ENCODE results near the gene PTCD2. TPM values are rescaled to one million over a fixed set of nuclear protein-coding genes. Genes with fewer than 3 reads are reported as not detected.
"Not testable (repeated sequence)": the region's sequence is repeated elsewhere in the genome, so short reads cannot be mapped to it uniquely, and the experiment has no call there.

PTCD2 gene
- polyA plus RNA-seq, 4 donors, result 9.2 to 14.8 (median 12.0) TPM

- no peak for DNase-seq (ENCODE audit: low read depth in 4 of 4, low spot score in 3 of 4)
Measured at GRCh38 chr5:72377910-72378638, 57.9 kb downstream of the PTCD2 start.

DNA sequence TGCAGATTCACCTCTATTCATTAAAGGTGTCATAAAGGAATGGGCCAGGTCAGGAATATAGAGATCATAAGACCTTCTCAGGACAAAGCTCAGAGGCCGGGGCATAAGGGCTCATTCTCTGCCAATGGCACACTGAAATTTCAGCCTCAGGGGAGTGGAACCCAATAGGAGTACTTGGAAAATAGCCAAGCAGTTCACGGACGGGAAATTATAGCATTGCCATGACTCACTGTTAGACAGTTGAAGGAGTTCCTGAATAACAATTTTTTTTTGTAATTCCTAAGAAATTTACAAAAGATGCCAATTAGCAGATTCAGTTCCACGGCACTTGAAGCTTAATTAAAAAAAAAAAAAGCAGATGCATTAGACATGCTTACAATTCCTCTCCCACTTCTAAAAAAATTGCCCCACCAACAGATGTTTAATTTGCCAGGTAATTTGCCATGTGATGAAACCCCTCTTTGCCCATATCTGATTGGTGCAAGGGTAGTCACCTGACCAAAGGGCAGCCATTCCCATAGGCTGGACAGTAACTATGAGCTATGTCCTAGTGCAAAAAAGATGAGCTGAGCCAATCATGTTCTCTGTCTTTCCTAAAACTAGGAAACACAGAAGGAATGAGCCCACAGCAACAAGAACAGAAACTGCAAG lies 58.6 kb downstream of the PTCD2 start:
- peak in 1 of 4 donors; percentile 17 for DNase-seq (ENCODE audit: low read depth in 4 of 4, low spot score in 3 of 4)

GRCh38 chr5:72379936-72380335 lies 59.8 kb downstream of the PTCD2 start:
- no peak for DNase-seq (ENCODE audit: low read depth in 4 of 4, low spot score in 3 of 4)

DNA sequence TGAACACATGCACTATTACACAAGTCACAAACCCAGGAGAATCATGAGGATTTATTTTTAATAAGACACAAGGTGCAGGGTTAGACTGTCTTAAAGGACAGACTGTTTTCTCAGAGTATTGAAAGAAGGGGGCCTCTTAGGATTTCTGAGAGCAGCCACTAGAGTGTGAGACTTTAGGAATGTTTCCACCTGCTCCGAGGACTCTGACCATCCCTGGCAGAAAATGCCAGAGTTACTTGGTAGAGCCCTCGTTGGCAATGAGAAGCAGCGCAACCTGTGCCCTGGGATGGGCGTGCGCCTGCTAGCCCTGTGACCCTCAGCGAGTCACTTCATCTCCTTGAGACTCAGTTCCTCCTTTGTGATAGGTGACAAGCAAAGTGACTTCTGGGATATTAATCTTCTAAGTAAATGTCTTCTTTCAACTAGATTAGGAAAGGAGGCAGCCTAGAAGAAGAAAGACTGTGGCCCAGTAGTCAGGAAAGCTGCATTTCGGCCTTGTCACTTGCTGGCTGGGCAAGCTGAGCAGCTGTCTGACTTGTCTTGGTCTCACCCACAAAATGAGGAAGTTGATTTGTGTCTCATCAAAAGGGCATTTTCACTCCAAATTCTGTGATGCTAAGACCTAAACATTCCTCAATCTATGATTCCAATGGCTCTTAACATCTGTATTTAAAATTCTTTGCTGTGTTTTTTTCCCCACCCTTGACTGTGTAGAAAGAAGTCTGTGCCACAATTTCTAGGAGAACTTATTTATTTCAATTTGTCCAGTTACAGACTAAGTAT lies 60.5 kb downstream of the PTCD2 start:
- no peak for DNase-seq (ENCODE audit: low read depth in 4 of 4, low spot score in 3 of 4)

DNA sequence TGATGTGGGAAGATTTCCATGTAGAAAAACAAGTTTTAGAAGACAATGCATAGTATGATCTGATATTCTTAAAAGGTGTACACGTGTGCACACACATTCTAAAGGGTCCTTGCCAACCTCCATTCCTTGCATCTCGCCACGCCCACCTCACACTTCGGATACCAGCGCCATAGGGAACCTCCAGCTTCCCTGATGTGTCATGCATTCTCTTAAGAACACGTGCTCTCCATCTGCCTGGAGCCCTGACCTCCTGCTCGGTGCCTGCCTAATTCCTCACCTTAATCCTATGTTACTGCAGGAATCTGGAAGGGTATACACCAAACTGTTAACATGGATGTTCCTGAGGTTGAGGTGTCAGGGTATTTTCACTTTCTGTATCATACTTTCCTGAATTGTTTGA lies 63.1 kb downstream of the PTCD2 start:
- DNase-seq (ENCODE audit: low read depth in 4 of 4, low spot score in 3 of 4), result no peak

DNA sequence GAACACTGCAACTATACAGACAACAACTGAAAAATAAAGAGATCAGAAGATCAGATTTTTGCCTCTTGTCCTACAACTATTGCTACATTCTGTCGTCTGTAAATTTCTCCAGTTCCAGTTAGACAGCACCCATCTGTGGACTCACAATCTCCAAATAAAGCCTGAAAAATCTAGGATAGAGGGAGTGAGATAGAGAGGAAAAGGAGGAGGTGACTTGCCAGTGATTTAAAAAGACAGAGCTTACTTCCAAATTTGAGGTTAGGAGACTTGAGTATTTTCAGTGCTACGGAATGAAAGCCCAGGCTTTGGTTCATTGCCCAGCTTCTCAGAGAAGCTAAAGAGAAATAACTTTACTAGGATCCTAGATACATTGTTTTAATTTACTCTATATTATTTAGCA lies 63.6 kb downstream of the PTCD2 start:
- DNase-seq (ENCODE audit: low read depth in 4 of 4, low spot score in 3 of 4), result no peak

DNA sequence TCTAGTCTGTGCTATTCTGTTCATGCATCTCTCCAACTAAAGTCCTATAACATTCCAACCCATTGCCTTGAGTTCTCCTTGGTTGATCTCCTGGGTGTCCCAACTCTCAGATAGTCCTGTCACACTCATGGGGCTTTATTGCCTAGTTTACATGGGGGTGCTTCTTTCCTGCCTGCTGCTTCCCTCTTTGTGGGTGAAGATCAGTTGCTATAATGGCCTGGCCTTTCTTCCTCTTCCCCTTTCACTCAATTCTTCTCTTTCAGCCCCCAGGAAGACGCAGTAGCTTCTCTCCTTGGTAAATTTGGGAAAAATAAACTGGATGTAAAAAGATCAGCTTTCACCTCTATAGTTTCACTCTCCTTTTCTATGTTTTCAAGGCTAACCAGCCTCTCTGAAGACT lies 66.5 kb downstream of the PTCD2 start:
- DNase-seq (ENCODE audit: low read depth in 4 of 4, low spot score in 3 of 4), result no peak

GRCh38 chr5:72387985-72388384 lies 67.8 kb downstream of the PTCD2 start:
- DNase-seq (ENCODE audit: low read depth in 4 of 4, low spot score in 3 of 4), result no peak

DNA sequence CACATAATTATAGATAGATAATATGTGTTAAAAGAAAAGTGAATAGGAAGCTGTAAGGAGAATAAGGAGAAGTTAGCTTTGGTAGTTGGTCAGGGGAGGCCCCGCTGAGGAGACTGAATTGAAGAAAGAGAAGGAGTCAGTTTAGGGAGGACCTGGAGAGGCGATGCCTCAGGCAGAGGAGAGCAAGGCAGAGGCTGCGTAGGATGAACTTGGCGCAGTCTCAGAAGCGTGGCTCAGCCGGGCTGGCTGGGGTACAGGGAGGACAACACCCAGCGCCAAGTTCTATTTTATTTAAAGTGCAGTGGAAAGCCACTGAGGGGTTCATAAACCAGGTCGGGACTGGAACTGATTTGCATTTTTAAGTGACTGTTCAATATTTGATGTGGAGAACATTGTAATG lies 68.5 kb downstream of the PTCD2 start:
- no peak for DNase-seq (ENCODE audit: low read depth in 4 of 4, low spot score in 3 of 4)

GRCh38 chr5:72390836-72391235 lies 70.7 kb downstream of the PTCD2 start:
- DNase-seq (ENCODE audit: low read depth in 4 of 4, low spot score in 3 of 4), result no peak

GRCh38 chr5:72392326-72392733 lies 72.2 kb downstream of the PTCD2 start:
- DNase-seq (ENCODE audit: low read depth in 4 of 4, low spot score in 3 of 4), result no peak

- no peak for DNase-seq (ENCODE audit: low read depth in 4 of 4, low spot score in 3 of 4)
Measured at GRCh38 chr5:72393052-72393451, 72.9 kb downstream of the PTCD2 start.

- DNase-seq (ENCODE audit: low read depth in 4 of 4, low spot score in 3 of 4), result no peak
Measured at GRCh38 chr5:72394688-72395087, 74.5 kb downstream of the PTCD2 start.

DNA sequence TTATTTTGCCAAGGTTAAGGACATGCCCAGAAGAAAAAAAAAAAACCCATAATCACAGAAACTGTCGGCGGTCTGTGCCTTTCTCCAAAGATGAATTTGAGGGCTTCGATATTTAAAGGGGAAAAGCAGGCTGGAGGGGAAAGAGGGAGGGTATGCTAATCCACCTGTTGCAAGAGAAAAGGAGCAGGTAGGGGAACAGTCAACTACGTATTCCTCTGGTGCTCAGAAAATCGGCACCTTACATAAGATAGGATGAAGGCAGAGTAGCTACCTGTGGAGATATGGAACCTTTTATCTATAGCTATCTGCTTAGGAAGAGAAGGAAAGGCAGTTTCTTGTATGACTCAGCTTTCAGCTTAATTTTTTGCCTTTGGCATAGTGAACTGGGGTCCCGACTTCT lies 77.7 kb downstream of the PTCD2 start:
- DNase-seq (ENCODE audit: low read depth in 4 of 4, low spot score in 3 of 4), result no peak

- DNase-seq (ENCODE audit: low read depth in 4 of 4, low spot score in 3 of 4), result no peak
Measured at GRCh38 chr5:72400950-72401349, 80.8 kb downstream of the PTCD2 start.

DNA sequence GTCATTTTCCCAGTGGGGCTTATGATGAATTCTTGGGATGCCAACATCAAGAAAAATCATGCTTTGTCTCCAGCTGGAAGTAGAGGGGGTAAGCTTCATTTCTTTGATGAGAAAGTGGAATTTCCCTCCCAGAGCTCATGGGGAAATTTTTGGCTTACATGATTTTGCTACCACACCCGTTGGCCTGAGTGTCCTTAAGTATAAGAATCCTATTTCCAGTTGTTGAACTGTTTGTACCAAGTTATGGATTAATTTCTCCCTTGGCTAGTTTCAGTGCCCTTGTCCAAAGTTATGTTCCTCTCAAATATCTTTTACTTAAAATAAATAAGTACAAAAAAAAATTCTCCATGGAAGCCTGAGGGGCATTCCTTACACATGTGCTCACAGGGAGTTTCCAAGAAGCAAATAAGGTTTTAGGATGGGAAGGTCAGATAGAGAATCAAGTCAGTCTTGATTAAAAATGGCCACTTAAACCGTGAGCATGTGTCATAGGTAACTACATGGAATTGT lies 82.3 kb downstream of the PTCD2 start:
- DNase-seq (ENCODE audit: low read depth in 4 of 4, low spot score in 3 of 4), result no peak

DNA sequence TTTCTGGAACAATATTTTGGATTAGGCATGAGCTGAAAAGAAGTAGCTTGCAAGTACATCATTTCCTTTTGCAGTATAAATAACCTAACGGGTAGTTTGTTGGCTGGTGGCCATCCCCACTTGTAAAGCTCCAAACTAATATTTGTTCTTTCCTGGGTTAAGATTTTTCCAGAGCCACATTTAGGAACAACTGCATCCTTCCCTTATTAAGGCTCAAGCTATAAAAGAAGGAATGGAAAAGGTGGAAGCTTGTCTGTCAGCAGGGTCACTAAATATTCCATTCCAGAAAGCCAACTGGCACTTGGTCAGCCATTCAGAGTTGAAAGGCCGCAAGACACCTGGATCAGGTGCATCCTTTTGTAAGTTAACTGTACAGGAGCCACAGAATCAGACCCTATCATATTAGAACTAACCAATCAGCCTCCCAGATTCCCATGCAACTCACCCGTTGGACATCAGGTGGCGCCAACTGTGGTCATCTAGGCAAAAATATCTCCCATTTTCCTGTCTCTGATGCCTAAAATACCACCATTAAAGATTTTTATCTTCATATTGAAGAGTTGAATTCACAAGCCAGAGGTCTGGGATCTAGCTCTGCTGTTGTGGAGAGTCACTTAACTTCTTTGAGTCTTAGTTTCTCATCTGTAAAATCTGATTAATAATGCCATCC lies 82.9 kb downstream of the PTCD2 start:
- DNase-seq (ENCODE audit: low read depth in 4 of 4, low spot score in 3 of 4), result no peak

- DNase-seq (ENCODE audit: low read depth in 4 of 4, low spot score in 3 of 4), result not testable (repeated sequence)
Measured at GRCh38 chr5:72404771-72405170, 84.6 kb downstream of the PTCD2 start.

DNA sequence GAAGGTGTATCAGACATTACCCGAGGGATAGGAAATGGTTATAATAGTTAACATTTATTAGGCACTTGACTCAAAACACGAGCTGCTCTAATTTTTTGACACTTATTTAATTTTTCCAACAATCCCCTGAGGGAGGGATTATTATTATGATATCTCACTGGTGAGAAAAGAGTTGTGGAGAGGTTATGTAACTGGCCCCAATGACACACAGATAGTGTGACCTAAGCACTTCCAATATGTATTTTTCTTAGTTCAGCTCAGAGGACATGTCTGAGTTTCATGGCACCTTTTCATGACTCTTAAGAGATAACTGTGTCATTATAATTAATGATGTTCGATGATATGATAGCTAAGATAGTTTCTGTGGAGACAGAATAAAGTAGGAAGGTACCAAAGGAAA lies 86.9 kb downstream of the PTCD2 start:
- DNase-seq (ENCODE audit: low read depth in 4 of 4, low spot score in 3 of 4), result no peak

GRCh38 chr5:72407541-72407940 lies 87.4 kb downstream of the PTCD2 start:
- no peak for DNase-seq (ENCODE audit: low read depth in 4 of 4, low spot score in 3 of 4)

DNA sequence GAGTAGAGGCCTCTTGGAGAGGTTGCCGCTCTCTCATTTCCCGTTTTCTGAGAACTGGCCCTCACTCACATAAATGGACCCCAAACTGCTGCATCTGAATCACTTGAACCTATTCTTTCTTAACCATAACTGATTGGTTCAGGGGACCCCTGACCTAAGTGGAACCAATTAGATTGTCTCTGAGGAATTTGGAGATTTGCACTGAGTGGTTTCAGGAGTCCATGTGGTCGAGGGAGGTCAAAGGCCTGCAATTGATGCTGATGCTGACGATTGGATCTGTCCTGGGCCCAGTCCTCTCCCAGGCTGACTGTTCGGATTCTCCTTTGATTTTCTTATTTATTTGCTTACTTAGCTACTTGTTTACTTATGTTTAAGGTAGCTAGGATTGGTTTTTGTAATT lies 88.0 kb downstream of the PTCD2 start:
- DNase-seq (ENCODE audit: low read depth in 4 of 4, low spot score in 3 of 4), result no peak
